Stimulated activated naive CD8-positive, alpha-beta T cell treated with anti-CD3 and anti-CD28 coated beads, Interleukin-15, Interleukin-2, amounts not matched to agents 100 U/mL and 50 U/mL, for 24 hours (primary cell): ENCODE data around the gene GTF3C1.

ENCODE experiments used
- ATAC-seq: fragments of 150-1000 bp; cut with Tn5 transposase; one replicate; pipeline ENCODE4 v1.10.0; 2021
- DNase-seq: peaks from one replicate; pipeline ENCODE4 v3.0.0; 2021

GTF3C1 gene

GRCh38 chr16:27520982-27521673 lies 28.6 kb downstream of the GTF3C1 start:
- no peak for DNase-seq
- no peak for ATAC-seq

- ATAC-seq, result no peak
- no peak for DNase-seq
Measured at GRCh38 chr16:27518226-27518625, 31.5 kb downstream of the GTF3C1 start.

GRCh38 chr16:27517664-27518063 lies 32.0 kb downstream of the GTF3C1 start:
- no peak for ATAC-seq
- no peak for DNase-seq

- no peak for ATAC-seq
- DNase-seq, result no peak
Measured at GRCh38 chr16:27516365-27516764, 33.3 kb downstream of the GTF3C1 start.

- peak; percentile 23 for DNase-seq
- peak; percentile 68 for ATAC-seq
Measured at GRCh38 chr16:27515874-27516353, 33.8 kb downstream of the GTF3C1 start.

GRCh38 chr16:27514806-27515205 lies 34.9 kb downstream of the GTF3C1 start:
- no peak for ATAC-seq
- DNase-seq, result no peak

- no peak for DNase-seq
- no peak for ATAC-seq
Measured at GRCh38 chr16:27511657-27512448, 37.9 kb downstream of the GTF3C1 start.

- no peak for ATAC-seq
- DNase-seq, result no peak
Measured at GRCh38 chr16:27508476-27508875, 41.2 kb downstream of the GTF3C1 start.

GRCh38 chr16:27506771-27507170 lies 42.9 kb downstream of the GTF3C1 start:
- ATAC-seq (no peak), DNase-seq (no peak)

- ATAC-seq, result no peak
- no peak for DNase-seq
Measured at GRCh38 chr16:27505297-27506236, 44.1 kb downstream of the GTF3C1 start.

GRCh38 chr16:27503662-27504061 lies 46.1 kb downstream of the GTF3C1 start:
- ATAC-seq (no peak), DNase-seq (no peak)

GRCh38 chr16:27500801-27501200 lies 48.9 kb downstream of the GTF3C1 start:
- no peak for DNase-seq
- no peak for ATAC-seq

- ATAC-seq, result no peak
- DNase-seq, result no peak
Measured at GRCh38 chr16:27499659-27500055, 50.1 kb downstream of the GTF3C1 start.

GRCh38 chr16:27498916-27499658 lies 50.6 kb downstream of the GTF3C1 start:
- DNase-seq, result no peak
- ATAC-seq, result no peak

- DNase-seq, result no peak
- ATAC-seq, result no peak
Measured at GRCh38 chr16:27498031-27498825, 51.5 kb downstream of the GTF3C1 start.

- no peak for DNase-seq
- no peak for ATAC-seq
Measured at GRCh38 chr16:27495191-27495590, 54.5 kb downstream of the GTF3C1 start.

- no peak for ATAC-seq
Measured at GRCh38 chr16:27492588-27492979, 57.1 kb downstream of the GTF3C1 start.

GRCh38 chr16:27491894-27492587 lies 57.7 kb downstream of the GTF3C1 start:
- DNase-seq (no peak), ATAC-seq (no peak)

More at GRCh38 chr16:27492588-27492979, 57.1 kb downstream of the GTF3C1 start:
- no peak for DNase-seq

GRCh38 chr16:27489906-27490305 lies 59.8 kb downstream of the GTF3C1 start:
- DNase-seq (no peak), ATAC-seq (no peak)

- DNase-seq (no peak), ATAC-seq (no peak)
Measured at GRCh38 chr16:27489421-27489820, 60.3 kb downstream of the GTF3C1 start.
